MCF 10A (cell line): Measurements from ENCODE around the gene SLC25A26. TPM values are rescaled to one million over a fixed set of nuclear protein-coding genes. Genes with fewer than 3 reads are reported as not detected.

Experiments used
- BruUV-seq: library from RNA; stranded (reverse); fragments of 400-500 nt; replicated peaks from 2 replicates; lab custom pipeline; 2021; lab: Mats Ljungman, UMichigan
- CTCF ChIA-PET: fragments of 300-600 bp; sonication (Branson Sonifier 250); formaldehyde crosslinking; extraction: SDS; loops from one replicate; lab custom pipeline; 2021; ENCODE audit warnings: antibody characterized with exemption, inconsistent platforms; lab: Yijun Ruan, JAX
- POLR2A ChIA-PET: fragments of 300-600, 350-650 bp; sonication (Branson Sonifier 250); formaldehyde crosslinking; extraction: SDS; loops from one replicate; lab custom pipeline; 2020; ENCODE audit warnings: antibody characterized with exemption, inconsistent platforms; lab: Yijun Ruan, JAX
- DNase-seq: peaks from one replicate; pipeline ENCODE4 v3.0.0-alpha.2; 2018; ENCODE audit not compliant: unreplicated experiment
- H3K27ac Mint-ChIP-seq: one replicate; pipeline ENCODE4 v1.8.0; 2022; ENCODE audit warnings: mild to moderate bottlenecking, low read depth, mixed read lengths; ENCODE audit not compliant: unreplicated experiment
- H3K27me3 Mint-ChIP-seq: one replicate; pipeline ENCODE4 v1.8.0; 2022; ENCODE audit warnings: mixed read lengths; ENCODE audit not compliant: insufficient read depth, unreplicated experiment
- H3K36me3 Mint-ChIP-seq: one replicate; pipeline ENCODE4 v1.8.0; 2022; ENCODE audit warnings: mild to moderate bottlenecking, moderate library complexity, mixed read lengths; ENCODE audit not compliant: insufficient read depth, unreplicated experiment
- H3K4me1 Mint-ChIP-seq: one replicate; pipeline ENCODE4 v1.8.0; 2022; ENCODE audit warnings: mixed read lengths; ENCODE audit not compliant: insufficient read depth, unreplicated experiment
- H3K4me3 Mint-ChIP-seq: one replicate; pipeline ENCODE4 v1.8.0; 2022; ENCODE audit warnings: mild to moderate bottlenecking, moderate library complexity, mixed read lengths; ENCODE audit not compliant: unreplicated experiment
- H3K9me3 Mint-ChIP-seq: one replicate; pipeline ENCODE4 v1.8.0; 2022; ENCODE audit warnings: mixed read lengths; ENCODE audit not compliant: unreplicated experiment
- intact Hi-C: fragments of 100-400 bp; cut with micrococcal nuclease; formaldehyde crosslinking; loops from 2 replicates; pipeline ENCODE4 v1.14.1; 2022
- total RNA-seq: library from RNA; stranded (reverse); gene quantifications from 2 replicates; pipeline ENCODE4 v1.2.3, GENCODE V29; 2022
- TF ChIP-seq, protein P1 (sequence below): fragments of 200-600 bp; IDR thresholded peaks from one replicate; pipeline ENCODE4 v1.8.0; 2022; ENCODE audit warnings: antibody characterized with exemption, mild to moderate bottlenecking; ENCODE audit not compliant: unreplicated experiment

The SLC25A26 gene
- total RNA-seq, 1 experiment from 2014 or later, result 24.8 TPM

DNA sequence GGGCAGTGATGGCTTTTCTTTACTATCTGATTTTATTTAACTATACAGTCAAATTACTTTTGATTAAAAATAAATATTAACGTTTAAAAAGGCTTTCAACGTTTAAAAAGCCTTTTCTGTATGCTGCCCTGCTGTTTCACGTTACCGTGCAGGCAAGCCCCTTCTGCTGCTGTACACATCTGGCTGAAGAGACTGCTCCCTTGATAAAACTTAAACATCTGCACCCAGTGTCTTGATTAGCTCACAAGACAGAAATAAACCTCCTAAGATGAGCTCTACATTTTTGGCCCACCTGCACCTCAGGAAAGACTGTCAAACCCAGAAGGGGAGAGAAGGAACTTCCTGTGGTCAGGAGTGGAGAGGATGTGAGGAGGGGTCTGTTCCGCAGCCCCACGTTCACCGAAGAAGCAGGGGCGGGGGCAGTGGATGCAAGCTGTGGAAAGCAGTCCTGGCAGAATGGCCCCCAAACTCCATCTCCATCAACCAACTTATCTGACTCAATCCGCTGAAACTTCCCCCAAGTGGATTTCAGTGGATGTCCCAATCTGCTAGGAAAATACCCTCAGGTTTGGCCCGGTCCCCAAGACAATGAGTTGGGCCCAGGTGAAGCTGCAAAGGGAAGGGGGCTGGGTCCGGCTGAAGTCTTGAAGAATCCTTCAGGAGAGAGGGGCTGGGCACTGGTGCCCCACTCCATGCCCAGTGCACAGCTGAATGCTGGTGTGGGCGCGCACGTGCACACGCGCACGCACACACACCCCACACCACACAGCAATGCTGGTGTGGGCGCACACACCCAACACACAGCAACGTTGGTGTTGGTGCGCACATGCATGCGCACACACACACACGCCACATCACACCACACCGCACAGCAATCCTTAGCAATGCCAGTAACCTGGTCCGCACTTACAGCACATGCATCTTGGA lies 191.4 kb downstream of the SLC25A26 start:
- no peak for DNase-seq
- TF ChIP-seq, protein P1, sequence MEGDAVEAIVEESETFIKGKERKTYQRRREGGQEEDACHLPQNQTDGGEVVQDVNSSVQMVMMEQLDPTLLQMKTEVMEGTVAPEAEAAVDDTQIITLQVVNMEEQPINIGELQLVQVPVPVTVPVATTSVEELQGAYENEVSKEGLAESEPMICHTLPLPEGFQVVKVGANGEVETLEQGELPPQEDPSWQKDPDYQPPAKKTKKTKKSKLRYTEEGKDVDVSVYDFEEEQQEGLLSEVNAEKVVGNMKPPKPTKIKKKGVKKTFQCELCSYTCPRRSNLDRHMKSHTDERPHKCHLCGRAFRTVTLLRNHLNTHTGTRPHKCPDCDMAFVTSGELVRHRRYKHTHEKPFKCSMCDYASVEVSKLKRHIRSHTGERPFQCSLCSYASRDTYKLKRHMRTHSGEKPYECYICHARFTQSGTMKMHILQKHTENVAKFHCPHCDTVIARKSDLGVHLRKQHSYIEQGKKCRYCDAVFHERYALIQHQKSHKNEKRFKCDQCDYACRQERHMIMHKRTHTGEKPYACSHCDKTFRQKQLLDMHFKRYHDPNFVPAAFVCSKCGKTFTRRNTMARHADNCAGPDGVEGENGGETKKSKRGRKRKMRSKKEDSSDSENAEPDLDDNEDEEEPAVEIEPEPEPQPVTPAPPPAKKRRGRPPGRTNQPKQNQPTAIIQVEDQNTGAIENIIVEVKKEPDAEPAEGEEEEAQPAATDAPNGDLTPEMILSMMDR, result no peak
- no peaks in the 10 kb centered on the region for H3K9me3 Mint-ChIP-seq
- H3K4me1 Mint-ChIP-seq, result no peaks in the 10 kb centered on the region
- POLR2A ChIA-PET, result no interaction called here
- intact Hi-C loops, result no loop called here
- CTCF ChIA-PET, result interaction anchor here (0.6 to 16.7 kb wide), 6 partner anchors 8 to 407 kb away, joined by 3 to 604 read pairs (median 3); no protein-coding TSS in a partner anchor
- H3K27ac Mint-ChIP-seq, result no peak overlapping the region
- no peaks in the 10 kb centered on the region for H3K27me3 Mint-ChIP-seq
- peaks cover 13% of the 10 kb centered on the region for H3K36me3 Mint-ChIP-seq
- no peak overlapping the region for H3K4me3 Mint-ChIP-seq
- BruUV-seq, result no TSS peak

DNA sequence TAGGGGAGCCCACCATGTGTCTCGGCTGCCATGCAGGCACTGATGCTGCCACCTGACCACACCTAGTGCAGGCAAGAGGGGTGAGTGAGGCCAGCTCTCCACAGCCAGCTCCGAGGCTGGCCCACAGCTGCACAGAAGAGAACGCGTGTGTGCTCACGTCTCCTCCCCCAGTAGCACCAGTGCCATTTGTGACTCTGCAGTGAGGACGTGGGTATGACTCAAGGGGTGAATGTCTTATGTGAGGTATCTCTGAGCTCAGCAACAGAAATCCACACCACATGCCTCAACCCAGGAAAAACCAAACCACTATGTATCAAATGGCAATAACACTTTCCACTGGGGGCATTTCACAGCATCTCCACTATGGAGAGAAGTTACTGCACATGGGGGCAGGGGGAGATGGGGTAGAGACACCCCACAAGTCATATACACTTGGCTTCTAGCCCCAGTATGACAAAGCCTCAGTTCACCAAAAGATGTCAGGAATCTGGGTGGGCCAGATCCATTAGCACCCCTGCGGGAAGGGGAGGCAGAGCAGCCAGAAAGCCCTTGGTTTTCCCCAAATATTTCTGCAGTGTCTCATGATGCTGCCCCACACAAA lies 192.4 kb downstream of the SLC25A26 start:
- H3K4me1 Mint-ChIP-seq, result no peaks in the 10 kb centered on the region
- ChIA-PET CTCF (interaction anchor here (16.7 kb wide), 1 partner anchor 406 kb away, joined by 604 read pairs; no protein-coding TSS in a partner anchor), POLR2A (no interaction called here)
- peaks cover 7% of the 10 kb centered on the region for H3K36me3 Mint-ChIP-seq
- no peak overlapping the region for H3K4me3 Mint-ChIP-seq
- no peaks in the 10 kb centered on the region for H3K27me3 Mint-ChIP-seq
- no peaks in the 10 kb centered on the region for H3K9me3 Mint-ChIP-seq
- no peak for DNase-seq
- no TSS peak for BruUV-seq
- intact Hi-C loops, result no loop called here
- TF ChIP-seq, protein P1, result no peak
- no peak overlapping the region for H3K27ac Mint-ChIP-seq

DNA sequence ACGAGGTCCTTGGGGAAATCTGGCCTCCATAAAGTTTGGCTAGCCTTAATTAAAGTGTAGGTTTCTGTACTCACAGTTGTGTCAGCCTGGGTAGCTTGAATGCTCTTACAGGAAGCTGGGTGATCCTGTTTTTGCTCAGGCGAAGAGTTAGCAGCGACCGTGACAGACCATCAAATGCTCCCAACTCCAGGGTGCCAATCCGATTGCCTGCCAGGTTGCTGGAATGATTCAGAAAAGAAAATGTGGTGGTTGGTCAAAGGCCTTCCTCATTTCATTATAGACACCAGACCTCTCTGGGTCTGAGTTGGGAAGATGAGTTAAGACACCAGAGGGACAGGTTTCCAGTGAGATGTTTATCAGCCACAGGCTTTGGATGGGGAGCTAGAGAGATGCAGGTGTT lies 194.0 kb downstream of the SLC25A26 start:
- Mint-ChIP-seq H3K27me3 (no peaks in the 10 kb centered on the region), H3K36me3 (peaks cover 10% of the 10 kb centered on the region), H3K4me3 (no peak overlapping the region), H3K27ac (no peak overlapping the region), H3K4me1 (peaks cover 1% of the 10 kb centered on the region), H3K9me3 (no peaks in the 10 kb centered on the region)
- intact Hi-C loops, result no loop called here
- ChIA-PET POLR2A (no interaction called here), CTCF (interaction anchor here (1.2 to 16.7 kb wide), 2 partner anchors 10 to 405 kb away, joined by 5 to 604 read pairs; no protein-coding TSS in a partner anchor)
- TF ChIP-seq, protein P1, result no peak
- no TSS peak for BruUV-seq
- no peak for DNase-seq

DNA sequence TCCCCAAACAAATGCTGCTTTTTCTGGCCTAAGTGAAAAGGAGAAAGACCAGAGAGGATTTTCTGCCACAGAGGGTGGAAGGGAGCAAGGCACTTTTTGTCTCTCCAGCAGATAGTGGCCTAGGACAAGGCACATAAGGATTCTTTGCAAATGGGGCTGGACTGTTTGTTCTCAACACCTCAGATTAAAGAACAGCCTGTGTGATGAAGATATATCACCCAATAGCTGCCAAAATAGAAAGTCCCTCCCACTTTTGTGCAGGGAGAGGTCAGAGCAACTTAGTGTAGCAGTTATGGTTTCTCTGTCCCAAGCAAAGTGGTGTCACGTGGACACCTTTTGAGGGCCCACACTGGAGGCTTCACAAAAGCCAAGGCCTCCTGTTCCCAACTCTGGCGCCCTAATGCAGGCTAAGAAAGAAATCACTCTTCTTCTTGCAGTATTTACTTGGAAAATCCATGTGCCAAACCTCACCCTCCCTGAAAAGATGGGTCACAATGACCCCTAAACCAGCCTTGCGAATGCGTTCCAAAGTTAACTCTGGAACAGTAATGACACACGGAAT lies 195.1 kb downstream of the SLC25A26 start:
- TF ChIP-seq, protein P1, result no peak
- DNase-seq, result no peak
- ChIA-PET CTCF (interaction anchor here (16.7 kb wide), 1 partner anchor 403 kb away, joined by 604 read pairs; no protein-coding TSS in a partner anchor), POLR2A (no interaction called here)
- Mint-ChIP-seq H3K9me3 (peaks cover 9% of the 10 kb centered on the region), H3K27me3 (no peaks in the 10 kb centered on the region), H3K4me1 (peaks cover 5% of the 10 kb centered on the region), H3K27ac (no peak overlapping the region), H3K4me3 (no peak overlapping the region), H3K36me3 (peaks cover 14% of the 10 kb centered on the region)
- intact Hi-C loops, result no loop called here
- BruUV-seq, result no TSS peak
